NCI-H2227 (cell line): Measurements from ENCODE around the gene MRTFA.
"Not testable (repeated sequence)": the region's sequence is repeated elsewhere in the genome, so short reads cannot be mapped to it uniquely, and the experiment has no call there.

Experiments
- DNase-seq: peaks from one replicate; lab custom pipeline; 2025; ENCODE audit not compliant: unreplicated experiment; lab: John Stamatoyannopoulos, UW

The MRTFA gene

DNA sequence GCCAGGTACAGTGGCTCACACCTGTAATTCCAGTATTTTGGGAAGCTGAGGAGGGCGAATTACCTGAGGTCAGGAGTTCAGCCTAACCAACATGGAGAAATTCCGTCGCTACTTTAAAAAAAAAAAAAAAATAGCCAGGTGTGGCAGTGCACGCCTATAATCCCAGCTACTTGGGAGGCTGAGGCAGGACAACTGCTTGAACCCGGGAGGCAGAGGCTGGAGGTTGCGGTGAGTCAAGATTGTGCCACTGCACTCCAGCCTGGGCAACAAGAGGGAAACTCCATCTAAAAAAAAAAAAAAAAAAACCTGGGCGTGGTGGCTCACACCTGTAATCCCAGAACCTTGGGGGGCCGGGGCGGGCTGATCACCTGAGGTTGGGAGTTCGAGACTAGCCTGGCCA lies 37.8 kb downstream of the MRTFA start:
- not testable (repeated sequence) for DNase-seq

DNA sequence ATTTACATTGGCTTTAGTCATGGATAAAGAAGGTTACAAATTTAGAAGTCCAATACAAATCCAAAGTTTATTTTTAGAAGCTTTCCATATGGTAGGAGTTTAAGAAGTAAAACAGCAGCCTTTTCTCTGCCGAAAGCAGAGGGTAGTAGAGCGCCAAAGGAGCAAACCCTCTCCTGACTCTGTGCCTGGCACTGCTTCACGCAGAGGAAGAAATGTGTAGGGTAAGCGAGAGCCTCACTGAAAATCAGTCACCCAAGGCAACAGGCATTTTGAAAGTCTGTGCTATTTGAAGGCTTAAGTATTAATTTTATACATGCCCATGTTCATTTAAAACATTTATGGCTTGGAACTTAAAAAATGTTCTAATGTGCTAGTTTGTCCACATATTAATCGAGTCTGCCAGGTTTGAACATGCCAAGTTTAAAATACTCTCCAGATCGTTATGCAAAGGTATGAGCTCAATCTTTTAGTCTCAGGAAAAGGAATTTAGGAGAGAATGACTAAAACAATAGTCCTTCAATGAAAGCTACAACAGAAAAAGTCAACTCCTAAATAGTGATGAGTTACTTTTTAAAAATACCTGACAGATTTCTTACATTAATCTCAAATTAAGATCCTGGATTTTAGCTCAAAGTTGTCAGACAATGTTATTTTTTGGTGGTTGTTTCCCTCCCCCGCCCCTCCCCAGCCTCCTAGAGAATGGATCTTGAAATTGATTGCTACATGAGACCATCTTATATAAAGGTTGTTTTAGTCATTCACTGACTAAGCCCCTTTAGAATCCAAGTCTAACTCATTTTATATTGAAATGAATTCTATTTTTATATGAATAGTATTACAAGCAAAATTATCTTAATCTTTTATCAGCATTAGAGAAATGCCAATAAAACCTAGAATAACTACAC lies 38.7 kb downstream of the MRTFA start:
- DNase-seq, result no peak

DNA sequence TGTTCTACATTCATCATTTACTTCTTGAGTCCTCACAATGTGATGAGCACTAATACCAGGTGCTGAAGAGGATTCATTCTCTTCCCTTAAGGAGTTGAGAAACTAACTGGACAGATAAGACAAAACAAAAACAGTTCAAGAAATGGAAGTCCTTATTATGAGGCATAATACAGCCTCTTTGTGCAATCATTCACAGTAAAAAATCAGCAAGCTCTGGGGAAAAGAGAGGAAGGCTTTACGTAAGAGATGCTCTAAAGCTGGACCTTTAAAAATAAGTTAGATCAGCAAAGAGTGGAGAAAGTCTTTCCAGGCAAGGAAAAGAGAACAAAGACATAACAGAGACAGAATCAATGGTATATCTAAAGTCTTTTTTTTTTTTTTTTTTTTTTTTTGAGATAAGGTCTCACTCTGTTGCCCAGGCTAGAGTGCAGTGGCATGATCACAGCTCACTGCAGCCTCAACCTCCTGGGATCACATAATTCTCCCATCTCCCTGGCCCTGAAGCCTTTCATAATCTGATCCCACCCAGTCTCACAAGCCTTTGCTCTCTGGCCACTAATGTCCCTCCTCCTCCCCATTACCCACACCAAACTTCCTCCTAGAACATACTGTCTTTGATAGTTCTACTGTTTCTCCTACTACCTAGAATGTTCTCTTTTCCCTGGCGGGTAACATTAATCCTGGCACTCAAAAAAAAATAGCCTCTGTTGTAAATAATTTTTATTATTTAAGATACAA lies 40.9 kb downstream of the MRTFA start:
- DNase-seq, result no peak

- DNase-seq, result no peak
Observed at GRCh38 chr22:40594924-40595323, 41.6 kb downstream of the MRTFA start.

GRCh38 chr22:40594346-40594745 lies 42.2 kb downstream of the MRTFA start:
- DNase-seq, result no peak

- DNase-seq, result no peak
Observed at GRCh38 chr22:40593460-40594273, 42.9 kb downstream of the MRTFA start.

DNA sequence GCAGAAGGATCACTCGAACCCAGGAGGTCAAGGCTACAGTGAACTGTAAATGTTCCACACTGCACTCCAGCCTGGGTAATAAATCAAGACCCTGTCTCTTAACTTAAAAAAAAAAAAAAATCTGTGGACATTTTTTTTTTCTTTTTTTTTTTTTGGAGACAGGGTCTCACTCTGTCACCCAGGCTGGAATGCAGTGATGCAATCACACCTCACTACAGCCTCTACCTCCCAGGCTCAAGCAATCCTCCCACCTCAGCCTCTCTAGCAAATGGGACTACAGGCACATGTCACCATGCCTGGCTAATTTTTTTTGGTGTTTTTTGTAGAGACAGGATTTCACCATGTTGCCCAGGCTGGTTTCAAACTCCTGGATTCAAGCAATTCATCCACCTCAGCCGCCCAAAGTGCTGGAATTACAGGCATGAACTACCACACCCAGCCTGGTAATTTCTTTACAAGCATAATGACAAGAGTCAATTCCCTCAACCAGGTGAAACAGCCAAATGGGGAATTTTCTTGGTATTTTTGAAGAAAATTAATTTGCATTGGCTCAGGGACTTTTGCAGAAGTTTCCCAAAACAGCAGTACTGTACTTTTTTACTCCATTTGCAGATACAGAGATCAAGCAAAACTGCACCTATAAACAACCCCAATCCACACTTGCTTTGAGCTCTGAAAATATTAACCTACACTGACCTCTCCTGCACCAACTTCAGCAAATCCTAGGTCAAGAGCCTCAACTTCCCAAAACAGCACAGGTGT lies 44.0 kb downstream of the MRTFA start:
- DNase-seq, result no peak

GRCh38 chr22:40588726-40589125 lies 47.8 kb downstream of the MRTFA start:
- no peak for DNase-seq

DNA sequence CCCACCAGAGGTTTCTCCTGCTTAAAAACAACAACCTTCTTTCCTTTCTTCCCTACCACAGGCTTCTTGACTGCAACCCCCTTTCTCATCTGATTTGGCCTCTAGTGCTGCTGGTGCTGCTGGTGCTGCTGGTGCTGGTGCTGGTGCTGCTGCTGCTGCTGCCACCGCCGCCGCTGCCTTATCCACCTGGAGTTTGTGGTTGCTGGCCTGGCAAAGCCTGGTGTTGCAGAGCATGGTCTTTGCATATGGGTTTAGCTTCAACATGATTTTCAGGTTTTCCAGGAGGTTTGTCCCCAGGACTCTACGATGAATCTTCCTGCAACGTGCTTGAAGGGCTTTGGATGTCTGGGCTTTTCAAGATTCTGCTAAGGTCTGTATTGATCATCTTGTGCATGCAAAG lies 49.7 kb downstream of the MRTFA start:
- no peak for DNase-seq

DNA sequence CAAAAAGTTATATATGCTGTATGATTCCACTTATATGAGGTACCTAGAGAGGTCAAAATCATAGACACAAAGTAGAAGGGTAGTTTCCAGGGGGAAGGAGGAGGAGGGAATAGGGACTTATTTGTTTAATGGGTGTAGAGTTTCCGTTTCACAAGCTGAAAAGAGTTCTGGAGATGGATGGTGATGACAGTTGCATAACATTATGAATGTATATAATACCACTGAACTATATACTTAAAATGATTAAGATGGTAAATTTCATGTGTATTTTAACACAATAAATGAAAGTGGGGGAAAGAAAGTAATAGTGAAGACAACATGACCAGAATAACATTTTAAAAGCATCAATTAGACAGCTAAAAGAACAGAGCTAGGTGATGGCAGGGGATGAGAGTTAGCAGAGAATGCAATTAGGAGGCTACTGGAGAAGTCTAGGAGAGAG lies 51.2 kb downstream of the MRTFA start:
- DNase-seq, result no peak

- not testable (repeated sequence) for DNase-seq
Observed at GRCh38 chr22:40584766-40585165, 51.8 kb downstream of the MRTFA start.

DNA sequence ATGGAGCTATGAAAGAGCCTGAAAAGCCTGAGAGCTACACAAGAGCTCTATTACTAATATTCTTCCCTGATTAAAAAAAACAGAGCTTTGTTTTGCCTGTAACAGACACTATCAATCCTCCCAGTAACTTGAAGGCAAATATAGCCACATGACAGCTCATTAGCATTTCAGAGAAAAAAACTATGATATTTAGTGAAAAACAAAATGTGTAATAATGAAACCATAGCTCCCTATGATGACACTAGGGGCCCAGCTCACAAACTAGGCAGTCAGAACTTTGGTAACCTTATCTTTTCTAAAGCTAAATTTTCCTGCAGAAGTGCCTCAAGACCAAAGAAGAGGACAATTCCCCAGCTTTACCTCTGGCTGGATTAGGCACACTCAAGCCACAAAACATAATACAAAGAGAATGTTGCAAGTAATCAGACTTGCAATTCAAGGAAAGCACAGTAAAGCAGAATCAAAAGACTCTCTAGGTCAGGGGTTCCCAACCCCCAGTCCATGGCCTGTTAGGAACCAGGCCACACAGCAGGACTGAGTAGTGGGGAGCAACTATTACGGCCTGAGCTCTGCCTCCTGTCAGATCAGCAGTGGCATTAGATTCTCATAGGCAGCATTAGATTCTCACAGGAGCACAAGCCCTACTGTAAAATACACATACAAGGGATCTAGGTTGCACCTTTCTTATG lies 53.3 kb downstream of the MRTFA start:
- no peak for DNase-seq

DNA sequence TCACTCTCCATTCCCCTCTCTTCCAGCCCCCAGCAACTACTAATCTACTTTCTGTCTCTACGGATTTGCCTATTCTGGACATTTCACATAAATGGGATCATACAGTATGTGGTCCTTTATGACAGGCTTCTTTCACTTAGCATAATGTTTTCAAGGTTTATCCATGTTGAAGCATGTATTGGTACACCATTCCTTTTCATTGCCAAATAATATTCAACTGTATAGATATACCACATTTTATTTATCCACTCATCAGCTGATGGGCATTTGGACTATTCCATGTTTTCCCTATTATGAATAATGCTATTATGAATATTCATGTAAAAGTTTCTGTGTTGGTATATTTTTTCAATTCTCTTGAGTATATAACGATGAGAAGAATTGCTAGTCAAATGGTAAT lies 54.5 kb downstream of the MRTFA start:
- DNase-seq, result no peak

- DNase-seq, result no peak
Observed at GRCh38 chr22:40580631-40581030, 55.9 kb downstream of the MRTFA start.

DNA sequence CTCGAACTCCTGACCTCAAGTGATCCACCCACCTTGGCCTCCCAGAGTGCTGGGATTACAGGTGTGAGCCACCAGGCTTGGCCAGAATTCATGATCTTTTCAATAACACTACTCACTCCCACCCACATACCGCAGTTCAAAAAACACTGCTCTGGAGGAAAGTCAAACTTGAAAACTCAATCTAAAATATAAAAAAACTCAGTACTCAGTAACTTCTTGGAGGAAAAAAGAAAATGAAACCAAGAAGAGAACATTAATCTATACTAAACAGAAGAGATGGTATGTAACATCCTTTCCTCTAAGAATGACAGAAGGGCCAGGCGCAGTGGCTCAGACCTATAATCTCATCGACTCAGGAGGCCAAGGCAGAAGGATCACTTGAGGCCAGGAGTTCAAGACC lies 58.3 kb downstream of the MRTFA start:
- DNase-seq, result no peak

DNA sequence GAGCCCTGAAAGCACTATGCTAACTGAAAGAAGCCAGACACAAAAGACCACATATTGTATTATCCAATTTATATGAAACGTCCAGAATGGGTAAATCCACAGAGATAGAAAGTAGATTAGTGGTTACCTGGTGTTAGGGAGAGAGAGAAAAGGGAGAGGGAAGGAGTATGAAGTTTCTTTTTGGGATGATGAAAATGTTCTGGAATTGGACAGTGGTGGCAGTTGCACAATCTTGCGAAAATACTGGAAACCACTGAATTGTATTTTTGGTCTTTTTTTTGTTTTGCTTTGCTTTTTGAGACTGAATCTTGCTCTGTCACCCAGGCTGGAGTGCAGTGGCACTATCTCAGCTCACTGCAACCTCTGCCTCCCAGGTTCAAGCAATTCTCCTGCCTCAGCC lies 63.5 kb downstream of the MRTFA start:
- no peak for DNase-seq

DNA sequence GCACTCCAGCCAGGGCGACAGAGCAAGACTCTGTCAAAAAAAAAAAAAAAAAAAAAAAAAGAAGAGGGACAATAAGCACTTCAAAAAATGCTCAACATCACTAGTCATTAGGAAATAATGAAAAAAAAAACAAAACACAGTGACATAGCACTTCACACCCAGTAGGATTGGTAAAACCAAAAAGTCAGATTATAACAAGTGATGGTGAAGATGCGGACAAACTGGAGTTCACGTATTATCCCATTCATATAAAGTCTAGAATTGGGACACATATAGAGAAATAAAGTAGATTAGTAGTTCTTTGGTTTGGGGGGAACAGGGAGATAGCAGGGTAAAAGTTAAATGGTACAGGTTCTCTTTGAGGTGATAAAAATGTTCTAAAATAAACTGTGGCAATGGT lies 64.6 kb downstream of the MRTFA start:
- DNase-seq, result no peak

DNA sequence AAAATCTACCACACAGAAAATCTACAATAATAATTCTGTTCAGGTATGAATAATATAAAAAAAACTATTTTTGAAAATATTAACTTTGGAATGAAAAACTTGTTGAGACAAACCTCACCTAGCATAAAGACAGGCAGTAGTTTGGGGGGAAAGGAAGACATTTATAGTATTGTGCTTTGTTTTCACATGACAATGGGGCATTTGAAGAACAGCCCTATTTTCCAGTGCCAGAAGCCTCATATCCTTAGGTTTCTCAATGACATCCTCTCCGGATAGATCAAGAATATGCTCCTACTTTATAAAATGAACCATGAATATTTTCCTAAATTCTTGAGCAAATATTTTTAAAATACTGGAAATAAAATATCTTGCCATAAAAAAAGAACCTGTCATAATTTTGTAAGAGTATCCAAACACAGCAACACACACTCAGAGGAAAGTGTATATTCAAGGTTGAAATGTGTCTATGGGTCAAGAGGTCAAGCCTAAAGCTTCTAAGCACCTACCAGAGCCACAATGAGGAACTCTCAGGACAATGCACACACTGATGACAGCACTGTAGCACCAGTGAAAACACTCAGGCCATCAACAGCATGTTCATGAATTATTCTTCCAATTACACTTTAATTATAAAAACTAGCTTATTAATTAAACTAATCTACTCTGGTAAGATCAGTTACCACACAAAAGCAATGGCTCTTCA lies 68.7 kb downstream of the MRTFA start:
- no peak for DNase-seq

GRCh38 chr22:40567106-40567505 lies 69.4 kb downstream of the MRTFA start:
- no peak for DNase-seq
